Activated naive CD8-positive, alpha-beta T cell treated with anti-CD3 and anti-CD28 coated beads, Interleukin-2, amount 50 U/mL, for 16 hours (primary cell): Measurements from ENCODE around the gene PDK1.
A peak's percentile ranks its signal among the peaks of the same experiment; 100 is the strongest.
"Not testable (repeated sequence)": the region's sequence is repeated elsewhere in the genome, so short reads cannot be mapped to it uniquely, and the experiment has no call there.

ENCODE experiments used
- DNase-seq: peaks from one replicate; pipeline ENCODE4 v3.0.0-alpha.2; 2020; ENCODE audit warnings: low read depth, low spot score

PDK1 gene

GRCh38 chr2:172552547-172553291 lies 3.2 kb upstream of the PDK1 start:
- no peak for DNase-seq

GRCh38 chr2:172554352-172555271 lies 1.3 kb upstream of the PDK1 start:
- no peak for DNase-seq

DNA sequence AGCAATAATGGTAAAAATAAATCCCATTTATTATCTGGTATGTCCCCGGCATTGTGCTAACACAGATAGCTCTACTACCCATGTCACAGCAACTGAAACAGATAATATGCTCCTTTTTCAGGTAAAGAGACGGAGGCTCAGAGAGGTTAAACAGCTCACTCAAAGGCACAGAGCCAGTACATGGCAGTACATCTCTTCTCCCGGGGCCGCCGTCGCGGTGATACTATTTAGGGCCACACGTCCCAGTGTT lies 693 bp upstream of the PDK1 start:
- no peak for DNase-seq

DNA sequence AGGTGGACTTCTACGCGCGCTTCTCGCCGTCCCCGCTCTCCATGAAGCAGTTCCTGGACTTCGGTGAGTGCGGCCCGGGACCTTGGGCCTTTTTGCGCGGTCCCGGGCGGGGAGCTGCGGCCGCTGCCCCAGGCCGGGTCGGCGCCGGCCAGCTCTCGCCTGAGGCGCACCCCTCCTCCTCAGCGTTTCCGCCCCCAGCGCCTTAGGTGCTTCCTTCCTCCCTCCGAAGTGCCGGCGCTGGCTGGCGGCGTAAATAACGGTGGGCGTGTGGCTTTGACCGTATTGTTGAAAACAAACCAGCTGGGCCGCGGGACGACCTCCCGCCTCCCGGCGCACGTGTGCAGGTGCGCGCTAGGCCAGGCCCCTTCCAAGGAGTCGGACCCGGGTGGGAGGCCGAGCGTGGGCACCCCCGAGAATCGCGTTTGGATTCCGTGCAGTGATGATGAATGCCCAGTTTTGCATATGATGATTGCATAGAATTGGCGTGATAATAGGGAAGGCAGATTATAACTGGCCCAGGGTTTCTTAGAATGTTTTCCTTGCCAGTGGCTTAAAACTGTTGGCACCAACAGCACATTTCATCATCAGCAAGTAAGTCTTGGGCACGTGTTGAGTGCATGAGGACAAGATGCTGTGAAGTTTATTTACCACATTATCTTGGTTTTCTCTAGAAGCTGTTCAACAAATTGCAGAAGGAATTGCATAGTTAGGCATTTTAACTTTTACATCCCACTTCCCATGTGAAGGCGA lies 569 bp downstream of the PDK1 start:
- DNase-seq = peak; percentile 45

DNA sequence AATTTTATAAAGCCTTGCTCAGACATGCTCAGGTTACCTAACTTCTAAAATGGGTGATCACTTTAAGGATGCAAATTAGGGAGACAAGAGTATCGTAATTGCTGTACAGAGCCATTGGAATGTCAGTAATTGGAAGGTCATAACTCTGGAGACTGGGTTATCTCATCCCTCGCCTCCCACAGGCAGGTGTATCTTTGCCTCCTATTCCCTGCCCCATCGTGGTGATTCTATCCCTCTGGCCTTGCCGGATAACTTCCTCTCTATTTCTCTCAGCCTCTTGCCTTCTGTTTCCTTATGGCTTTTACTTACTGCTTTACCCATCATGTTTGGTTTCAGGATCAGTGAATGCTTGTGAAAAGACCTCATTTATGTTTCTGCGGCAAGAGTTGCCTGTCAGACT lies 2.5 kb downstream of the PDK1 start:
- no peak for DNase-seq

DNA sequence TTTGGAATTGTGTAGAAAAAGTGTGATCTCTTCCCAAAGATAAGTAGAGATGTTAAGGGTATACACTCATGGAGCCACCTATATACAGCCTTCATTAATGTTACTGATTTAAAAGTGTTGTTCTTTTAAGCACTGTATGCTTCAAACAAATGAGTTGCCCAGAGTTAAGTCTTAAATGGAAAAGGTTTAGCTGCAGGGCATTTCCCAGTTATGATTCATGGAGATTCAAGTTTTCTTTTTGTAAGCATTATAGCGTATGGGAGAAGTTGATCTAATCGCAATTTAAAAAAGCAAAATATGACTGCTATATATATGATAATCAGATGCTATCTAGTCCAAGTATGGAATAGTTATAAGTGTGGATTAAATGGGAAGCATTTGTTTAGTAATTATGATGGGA lies 4.8 kb downstream of the PDK1 start:
- DNase-seq = no peak

DNA sequence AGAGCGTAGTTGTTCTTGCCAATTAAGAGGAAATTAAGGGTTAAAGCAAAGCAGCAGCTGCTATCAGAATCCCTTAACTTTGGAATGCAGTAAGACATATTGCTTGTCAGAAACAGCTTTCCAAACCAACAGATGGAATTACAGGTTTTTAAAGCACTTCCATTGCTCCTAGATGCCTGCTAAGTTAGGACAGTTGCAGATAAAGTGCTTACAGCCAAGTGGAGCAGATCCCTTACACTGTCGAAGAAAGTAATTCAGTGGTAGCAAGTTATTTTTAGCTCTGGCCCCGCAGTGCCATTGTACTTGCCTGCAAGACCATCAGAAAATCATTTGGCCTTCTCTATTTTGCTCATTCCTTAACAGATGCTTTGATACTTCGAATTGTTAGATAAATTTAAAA lies 5.4 kb downstream of the PDK1 start:
- DNase-seq = no peak

DNA sequence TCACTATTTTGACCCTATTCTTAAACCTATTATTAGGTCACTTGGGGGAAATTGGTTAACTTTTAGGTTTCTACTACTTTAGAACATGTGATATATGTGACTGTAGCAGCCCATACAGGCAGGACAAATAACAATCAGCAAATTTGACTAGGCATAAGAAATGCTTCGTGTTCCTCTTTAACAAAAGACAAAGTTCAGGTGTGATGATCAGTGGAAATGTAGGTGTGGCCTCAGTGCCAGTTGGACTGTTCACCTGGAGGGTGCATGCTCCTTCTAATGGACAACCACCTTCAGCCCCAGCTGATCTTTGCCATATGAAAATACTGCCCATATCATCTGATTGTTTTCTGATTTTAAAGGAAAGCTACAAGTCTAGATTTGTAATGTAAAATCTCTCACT lies 6.4 kb downstream of the PDK1 start:
- DNase-seq = no peak

- DNase-seq = no peak
Measured at GRCh38 chr2:172564376-172564775, 8.5 kb downstream of the PDK1 start.

- DNase-seq = no peak
Measured at GRCh38 chr2:172571245-172571644, 15.4 kb downstream of the PDK1 start.

DNA sequence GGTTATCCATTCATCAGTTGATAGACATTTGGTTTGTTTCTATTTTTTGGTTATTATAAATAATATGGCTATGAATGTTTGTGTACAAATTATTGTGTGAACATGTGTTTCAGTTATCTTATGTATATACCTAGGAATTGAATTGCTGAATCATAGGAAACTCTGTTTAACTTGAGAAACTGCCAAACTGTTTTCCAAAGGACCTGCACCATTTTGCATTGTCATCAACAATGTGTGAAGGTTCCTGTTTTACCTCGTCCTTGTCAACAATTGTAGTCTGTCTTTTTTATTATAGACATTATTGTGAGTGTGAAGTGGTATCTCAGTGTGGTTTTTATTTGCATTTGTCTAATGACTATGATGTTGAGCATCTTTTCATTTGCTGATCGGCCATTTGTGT lies 17.1 kb downstream of the PDK1 start:
- no peak for DNase-seq

GRCh38 chr2:172574965-172575364 lies 19.1 kb downstream of the PDK1 start:
- no peak for DNase-seq

DNA sequence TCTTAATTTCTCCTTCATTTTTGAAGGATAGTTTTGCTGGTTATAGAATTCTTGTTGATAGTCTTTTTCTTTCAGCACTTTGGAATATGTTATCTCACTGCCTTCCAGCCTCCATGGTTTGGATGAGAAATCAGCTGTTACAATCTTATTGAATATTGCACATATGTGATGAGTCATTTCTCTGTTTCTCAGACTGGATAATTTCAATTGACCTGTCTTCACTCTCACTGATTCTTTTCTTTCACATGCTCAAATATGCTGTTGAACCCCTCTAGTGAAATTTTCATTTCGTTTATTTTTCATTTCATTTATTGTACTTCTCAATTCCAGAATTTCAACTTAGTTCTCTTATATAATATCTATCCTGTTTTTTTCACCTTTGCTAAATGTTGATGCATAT lies 22.2 kb downstream of the PDK1 start:
- no peak for DNase-seq

GRCh38 chr2:172578860-172579512 lies 23.1 kb downstream of the PDK1 start:
- DNase-seq = no peak

DNA sequence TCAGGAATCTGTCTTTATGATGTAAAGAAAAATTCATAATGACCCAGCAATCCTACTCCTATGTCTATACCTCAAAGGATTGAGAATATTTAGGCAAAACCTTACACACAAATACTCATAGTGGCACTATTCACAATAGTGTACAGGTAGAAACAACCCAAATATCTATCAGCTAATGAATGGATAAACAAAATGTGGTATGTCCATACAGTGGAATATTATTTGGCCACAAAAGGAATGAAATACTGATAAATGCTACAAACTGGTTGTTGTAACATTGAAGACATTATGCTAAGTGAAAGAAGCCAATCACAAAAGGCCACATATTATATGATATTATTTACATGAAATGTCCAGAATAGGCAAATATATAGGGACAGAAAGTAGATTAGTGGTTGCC lies 24.7 kb downstream of the PDK1 start:
- DNase-seq = no peak

GRCh38 chr2:172582656-172583055 lies 26.8 kb downstream of the PDK1 start:
- no peak for DNase-seq

- DNase-seq = no peak
Measured at GRCh38 chr2:172586245-172586891, 30.5 kb downstream of the PDK1 start.

DNA sequence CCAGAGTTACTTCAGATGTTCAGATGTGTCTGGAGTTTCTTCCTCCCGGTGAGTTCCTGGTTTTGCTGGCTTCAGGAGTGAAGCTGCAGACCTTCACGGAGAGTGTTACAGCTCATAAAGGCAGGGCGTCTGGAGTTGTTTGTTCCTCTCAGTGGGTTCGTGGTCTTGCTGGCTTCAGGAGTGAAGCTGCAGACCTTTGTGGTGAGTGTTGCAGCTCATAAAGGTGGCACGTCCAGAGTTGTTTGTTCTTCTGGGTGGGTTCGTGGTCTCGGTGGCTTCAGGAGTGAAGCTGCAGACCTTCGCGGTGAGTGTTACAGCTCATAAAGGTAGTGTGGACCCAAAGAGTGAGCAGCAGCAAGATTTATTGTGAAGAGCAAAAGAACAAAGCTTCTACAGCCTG lies 31.3 kb downstream of the PDK1 start:
- DNase-seq = not testable (repeated sequence)

DNA sequence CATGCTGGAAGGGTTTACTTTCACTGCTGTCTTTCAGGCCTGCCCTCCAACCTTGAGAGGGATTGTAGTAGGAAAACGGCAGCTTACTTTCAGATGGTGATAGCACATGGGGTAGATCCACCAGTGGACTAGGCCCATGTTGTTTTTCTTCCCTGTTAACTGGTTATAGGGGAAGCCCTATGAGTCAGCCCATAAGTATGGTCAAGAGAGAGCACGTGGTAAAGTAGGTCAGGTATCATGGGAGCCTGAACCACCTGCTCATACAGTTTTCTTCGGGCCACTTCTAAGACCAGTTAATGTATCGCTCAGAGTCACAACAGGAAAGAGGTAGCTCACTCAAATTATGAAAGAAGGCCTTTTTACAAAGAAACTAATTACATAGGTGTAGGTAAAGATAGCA lies 33.0 kb downstream of the PDK1 start:
- DNase-seq = no peak

- not testable (repeated sequence) for DNase-seq
Measured at GRCh38 chr2:172591386-172591785, 35.5 kb downstream of the PDK1 start.

DNA sequence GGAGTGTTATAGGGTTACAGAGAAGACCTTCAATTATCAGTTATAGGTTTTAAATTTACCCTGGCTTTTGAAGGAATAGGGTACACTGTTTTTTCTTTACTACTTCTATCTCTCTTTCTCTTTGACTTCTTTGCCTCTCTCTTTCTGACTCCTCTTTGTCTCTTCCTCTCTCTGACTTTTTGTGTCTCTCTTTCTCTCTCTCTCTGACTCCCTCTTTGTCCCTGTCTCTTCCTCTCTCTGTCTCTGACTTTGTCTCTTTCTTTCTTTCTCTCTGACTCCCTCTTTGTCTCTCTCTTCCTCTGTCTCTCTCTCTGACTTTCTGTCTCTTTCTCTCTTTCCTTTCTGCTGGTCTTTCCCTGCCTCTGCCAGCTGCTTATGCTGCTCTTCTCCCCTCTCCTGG lies 36.3 kb downstream of the PDK1 start:
- DNase-seq = not testable (repeated sequence)

GRCh38 chr2:172596776-172597175 lies 40.9 kb downstream of the PDK1 start:
- DNase-seq = no peak
